NOMO-1 treated with dmso at 0.1 percent for 144 hours (cell line): ENCODE measurements around the gene PI4K2A.
"Not testable (repeated sequence)": the region's sequence is repeated elsewhere in the genome, so short reads cannot be mapped to it uniquely, and the experiment has no call there.

Source experiments
- DNase-seq: peaks from one replicate; lab custom pipeline; 2025; ENCODE audit not compliant: unreplicated experiment; lab: John Stamatoyannopoulos, UW

The PI4K2A gene

GRCh38 chr10:97631098-97631497 lies 9.4 kb upstream of the PI4K2A start:
- DNase-seq = no peak

GRCh38 chr10:97632949-97633884 lies 7.3 kb upstream of the PI4K2A start, which contains the start of gene MORN4:
Gene MORN4 (minus strand): TSS chr10:97633500. CDS start chr10:97619653, 13,847 bp downstream.
- DNase-seq = peak; percentile 92

- DNase-seq = peak; percentile 15
Measured at GRCh38 chr10:97633921-97634320, 6.5 kb upstream of the PI4K2A start.

GRCh38 chr10:97635577-97635976 lies 4.9 kb upstream of the PI4K2A start:
- no peak for DNase-seq

- not testable (repeated sequence) for DNase-seq
Measured at GRCh38 chr10:97639090-97639489, 1.4 kb upstream of the PI4K2A start.

- DNase-seq = peak; percentile 41
Measured at GRCh38 chr10:97640868-97641811, 669 bp downstream of the PI4K2A start.

GRCh38 chr10:97642471-97643159 lies 2.1 kb downstream of the PI4K2A start:
- not testable (repeated sequence) for DNase-seq

GRCh38 chr10:97643441-97643985 lies 3.0 kb downstream of the PI4K2A start:
- DNase-seq = no peak

- no peak for DNase-seq
Measured at GRCh38 chr10:97644936-97645335, 4.5 kb downstream of the PI4K2A start.

GRCh38 chr10:97647556-97647955 lies 7.1 kb downstream of the PI4K2A start:
- no peak for DNase-seq

GRCh38 chr10:97648562-97649404 lies 8.3 kb downstream of the PI4K2A start:
- DNase-seq = no peak

- DNase-seq = not testable (repeated sequence)
Measured at GRCh38 chr10:97649405-97649750, 8.9 kb downstream of the PI4K2A start.

- DNase-seq = no peak
Measured at GRCh38 chr10:97650726-97651125, 10.3 kb downstream of the PI4K2A start.

GRCh38 chr10:97651773-97652172 lies 11.3 kb downstream of the PI4K2A start:
- no peak for DNase-seq

GRCh38 chr10:97656777-97657176 lies 16.3 kb downstream of the PI4K2A start:
- no peak for DNase-seq

- DNase-seq = no peak
Measured at GRCh38 chr10:97659589-97659988, 19.1 kb downstream of the PI4K2A start.

- no peak for DNase-seq
Measured at GRCh38 chr10:97664282-97664850, 23.9 kb downstream of the PI4K2A start.

GRCh38 chr10:97666992-97667391 lies 26.5 kb downstream of the PI4K2A start:
- no peak for DNase-seq

- no peak for DNase-seq
Measured at GRCh38 chr10:97667463-97667862, 27.0 kb downstream of the PI4K2A start.
